HL-60 (cell line): ENCODE measurements around the gene KLHL18.

ENCODE experiments used
- CTCF ChIP-seq: IDR thresholded peaks from one replicate; pipeline ENCODE4 v1.5.1; 2011; ENCODE audit warnings: low read length, control low read depth, inconsistent platforms; ENCODE audit not compliant: insufficient read depth
- GABPA ChIP-seq: IDR thresholded peaks from 2 replicates; pipeline ENCODE4 v1.6.1; 2012; ENCODE audit warnings: low read depth
- POLR2AphosphoS5 ChIP-seq: IDR thresholded peaks from 2 replicates; pipeline ENCODE4 v1.6.1; 2012; ENCODE audit warnings: low read depth
- SPI1 ChIP-seq: IDR thresholded peaks from 2 replicates; pipeline ENCODE4 v1.6.1; 2012; ENCODE audit warnings: low read depth, mild to moderate bottlenecking, borderline replicate concordance

GRCh38 chr3:47273564-47273963, 9.2 kb upstream of the KLHL18 start:
- no peak for TF ChIP-seq CTCF
- TF ChIP-seq POLR2AphosphoS5: no peak
- no peak for TF ChIP-seq GABPA
- TF ChIP-seq SPI1: no peak
